HG03457 (cell line): ENCODE results near the gene CERK.

Source experiments
- ATAC-seq: cut with Tn5 transposase; IDR thresholded peaks from one replicate; pipeline ENCODE4 v1.9.1; 2021; ENCODE audit warnings: moderate number of reproducible peaks; ENCODE audit not compliant: unreplicated experiment

The CERK gene

DNA sequence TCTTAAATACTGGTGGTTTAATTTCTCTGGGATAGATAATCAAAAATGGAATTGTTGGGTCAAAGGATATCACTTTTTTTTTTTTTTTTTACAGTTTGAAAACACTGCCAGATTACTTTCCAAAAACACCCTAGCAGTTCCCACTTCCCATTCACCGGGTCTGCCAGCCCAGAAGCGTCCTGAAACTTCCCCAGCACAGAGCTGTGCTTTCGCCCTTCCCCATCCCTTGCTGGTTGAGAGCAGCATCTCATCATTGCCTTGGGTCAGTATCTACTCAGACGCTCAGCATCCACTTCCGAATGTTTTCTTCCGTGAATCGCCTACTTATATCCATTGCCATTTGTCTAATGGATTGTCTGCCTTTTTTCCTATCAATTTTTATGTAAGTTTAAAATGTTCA, 5.5 kb downstream of the CERK start:
- ATAC-seq: no peak

DNA sequence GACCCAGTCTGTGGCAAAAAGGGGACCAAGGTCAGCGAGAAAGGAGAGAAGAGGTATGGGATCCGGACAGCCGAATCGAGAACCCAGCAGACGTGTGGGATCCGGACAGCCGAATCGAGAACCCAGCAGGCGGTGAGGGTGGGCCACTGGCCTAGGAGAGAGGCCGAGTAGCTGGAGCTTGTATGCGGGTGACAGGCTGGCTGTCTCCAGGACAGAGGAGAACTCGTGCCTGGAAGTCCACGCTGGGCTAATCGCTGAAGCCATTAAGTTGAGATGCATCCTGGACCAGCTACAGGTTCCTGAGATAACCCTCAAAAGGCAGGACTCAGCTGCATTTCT, 6.0 kb downstream of the CERK start:
- ATAC-seq: no peak

DNA sequence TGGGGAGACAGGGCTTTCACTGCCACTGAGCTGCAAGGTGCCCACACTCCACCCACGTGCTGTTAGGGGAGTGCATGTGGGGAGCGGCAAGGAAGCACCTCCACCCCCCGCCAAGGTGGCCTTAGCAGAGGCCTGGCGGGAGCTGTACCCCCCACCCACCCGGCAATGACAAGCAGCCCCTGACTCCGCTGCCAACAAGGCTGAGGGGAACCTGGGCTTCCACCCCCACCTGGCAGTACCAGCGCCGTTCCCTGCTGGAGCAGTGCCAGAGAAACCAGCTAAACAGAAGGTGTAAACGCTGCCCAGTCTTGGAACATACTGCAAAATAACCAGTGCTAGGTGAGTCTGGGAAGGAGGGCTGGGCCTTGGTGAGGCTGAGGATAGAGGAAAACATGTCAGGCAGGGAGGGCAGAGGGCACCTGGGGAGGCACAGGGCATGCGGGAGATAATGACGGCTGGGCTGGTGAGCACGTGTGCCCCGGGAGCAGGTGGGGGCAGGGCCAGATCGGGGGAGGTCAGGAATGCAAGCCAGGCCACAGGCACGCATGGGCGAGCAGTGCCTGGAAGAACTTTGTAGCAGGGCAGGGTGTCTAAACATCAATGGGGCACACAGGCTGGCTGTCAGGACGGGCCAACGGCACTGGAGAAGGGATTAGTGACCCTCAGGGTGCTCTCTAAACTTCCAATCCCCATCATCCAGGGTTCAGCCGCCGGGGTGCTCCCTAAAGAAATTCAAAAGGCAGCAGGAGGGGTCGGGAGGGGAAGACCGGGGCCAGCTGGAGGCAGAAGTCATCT, 6.6 kb downstream of the CERK start:
- ATAC-seq: no peak

DNA sequence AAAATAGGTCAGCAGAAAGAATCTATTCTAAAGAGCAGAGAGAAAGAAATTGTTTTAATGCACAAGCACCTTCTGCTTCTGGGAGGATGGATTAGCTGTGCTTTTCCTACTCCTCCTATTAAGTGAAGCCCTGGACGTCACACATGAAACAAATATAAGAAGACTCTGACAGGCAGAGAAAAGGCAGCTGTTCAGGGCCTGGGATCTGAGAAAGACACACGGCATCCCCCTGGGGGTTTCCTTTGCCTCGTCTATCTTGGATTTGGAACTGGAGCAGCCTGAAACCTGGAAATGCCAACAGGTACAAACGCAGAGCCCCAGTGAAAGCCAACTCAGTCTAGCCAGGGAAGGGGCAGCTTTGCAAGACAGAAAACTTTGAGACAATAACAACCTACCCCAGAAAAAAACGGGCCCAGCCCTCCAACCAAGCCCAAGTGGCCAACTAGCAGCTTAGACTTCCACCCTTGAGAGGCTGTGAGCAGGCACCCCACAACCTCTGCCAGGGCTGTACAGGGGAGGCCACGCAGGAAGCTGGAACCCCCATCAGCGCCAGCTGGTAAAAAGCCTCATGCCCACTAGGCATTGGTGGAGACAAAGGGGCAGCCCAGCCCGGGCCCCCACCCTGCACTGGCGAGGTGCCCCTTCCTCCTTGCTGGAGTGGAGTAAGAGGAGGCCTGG, 7.3 kb downstream of the CERK start:
- ATAC-seq: no peak

DNA sequence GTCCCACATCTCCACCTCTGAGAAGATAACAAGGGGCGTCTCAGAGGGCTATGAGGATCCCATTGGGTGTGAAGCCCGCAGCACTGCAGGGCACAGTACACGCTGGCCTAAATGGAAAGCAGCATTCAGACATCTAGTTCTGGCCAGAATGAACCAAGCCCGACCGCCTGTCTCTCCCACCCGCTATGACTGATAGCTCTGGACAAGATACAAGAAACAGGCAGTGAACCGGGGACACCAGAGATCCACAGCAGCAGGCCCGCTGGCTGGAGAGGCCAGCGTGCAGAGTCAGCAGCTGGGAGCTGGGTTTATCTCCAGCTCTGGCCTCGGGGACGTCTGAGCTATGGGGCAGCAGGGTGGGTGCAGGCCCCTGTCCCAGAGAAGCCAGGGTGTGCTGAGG, 9.6 kb downstream of the CERK start:
- no peak for ATAC-seq

DNA sequence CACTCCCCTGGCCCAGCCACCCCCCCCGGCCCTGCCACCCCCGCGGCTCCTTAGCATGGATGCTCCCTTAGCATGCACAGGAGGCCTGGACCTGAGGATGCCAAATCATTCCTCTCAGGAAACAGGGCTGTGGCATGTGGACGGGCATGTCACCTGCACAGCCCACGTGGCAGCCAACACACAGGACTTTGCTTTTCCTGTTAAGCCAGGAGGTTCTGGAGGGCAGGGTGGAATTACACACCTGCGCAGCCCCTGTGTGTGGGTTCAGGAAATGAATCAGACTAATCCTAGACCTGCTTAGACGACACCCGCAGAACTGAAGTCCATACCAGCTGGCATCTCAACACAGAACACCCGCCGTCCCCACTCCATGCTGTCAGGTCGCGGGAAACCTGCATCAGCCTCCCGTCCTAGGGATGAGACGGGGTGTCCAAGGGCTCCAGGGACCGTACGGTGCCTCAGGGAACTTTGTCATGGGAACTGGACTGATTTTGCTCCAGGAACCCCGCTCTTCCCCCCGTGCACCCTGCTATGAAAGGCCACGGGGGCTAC, 10.2 kb downstream of the CERK start:
- ATAC-seq: no peak

DNA sequence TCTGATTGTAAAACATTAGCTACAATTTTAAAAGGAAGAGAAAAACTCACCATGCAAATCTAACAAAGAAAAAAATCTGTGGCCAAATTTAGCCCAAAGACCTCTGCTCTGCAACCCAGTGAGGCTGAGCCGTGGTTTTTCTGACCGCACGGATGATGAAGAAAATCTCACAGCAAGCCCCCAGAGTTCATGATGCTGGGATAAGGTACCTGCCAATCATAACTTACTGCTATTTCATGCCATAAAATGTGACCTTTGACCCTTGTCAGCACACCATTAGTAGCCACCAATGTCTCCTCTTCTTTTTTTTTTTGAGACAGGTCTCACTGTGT, 11.1 kb downstream of the CERK start:
- no peak for ATAC-seq

DNA sequence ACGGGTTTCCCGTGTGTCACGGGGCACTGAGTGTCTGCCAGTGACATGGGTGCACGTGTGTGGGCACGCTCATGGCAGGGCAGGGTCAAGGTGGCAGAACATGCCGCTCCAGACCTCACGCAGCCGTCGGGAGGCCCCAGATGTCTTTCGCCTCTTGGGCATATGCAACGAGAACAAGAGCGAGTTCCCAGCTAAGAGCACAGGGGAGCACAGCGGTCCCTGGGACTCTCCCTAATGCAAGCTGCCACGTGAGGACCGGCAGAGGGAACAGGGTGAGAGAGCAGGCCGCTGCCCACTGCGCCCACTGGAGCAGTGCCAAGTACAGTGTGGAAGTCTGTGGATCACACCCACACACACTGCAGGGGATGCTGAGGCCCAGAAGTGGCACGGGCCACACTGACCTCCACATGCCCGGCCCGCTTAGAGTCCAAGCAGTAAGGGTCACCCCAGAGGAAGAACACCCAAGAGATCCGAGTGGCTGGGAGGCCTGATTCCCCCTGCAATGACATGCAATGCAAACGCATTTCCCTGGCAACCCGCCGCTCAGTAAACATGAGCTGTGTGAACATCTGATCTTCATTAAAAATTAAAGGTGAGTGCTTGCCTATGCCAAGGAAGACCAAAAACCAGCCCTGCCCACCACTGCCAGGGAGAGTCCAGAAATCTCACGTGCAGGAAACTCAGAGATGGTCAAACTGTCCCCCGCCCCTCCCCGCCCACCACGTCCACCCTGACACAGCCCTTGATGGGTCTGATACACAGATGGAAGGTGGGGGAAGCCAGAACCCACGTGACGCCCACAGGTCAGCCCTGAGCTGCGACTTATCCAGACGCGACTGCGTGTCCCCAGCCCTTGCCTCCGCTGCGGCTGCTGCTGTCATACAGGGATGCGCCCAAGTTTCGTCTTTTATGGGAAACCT, 11.7 kb downstream of the CERK start:
- ATAC-seq: no peak

DNA sequence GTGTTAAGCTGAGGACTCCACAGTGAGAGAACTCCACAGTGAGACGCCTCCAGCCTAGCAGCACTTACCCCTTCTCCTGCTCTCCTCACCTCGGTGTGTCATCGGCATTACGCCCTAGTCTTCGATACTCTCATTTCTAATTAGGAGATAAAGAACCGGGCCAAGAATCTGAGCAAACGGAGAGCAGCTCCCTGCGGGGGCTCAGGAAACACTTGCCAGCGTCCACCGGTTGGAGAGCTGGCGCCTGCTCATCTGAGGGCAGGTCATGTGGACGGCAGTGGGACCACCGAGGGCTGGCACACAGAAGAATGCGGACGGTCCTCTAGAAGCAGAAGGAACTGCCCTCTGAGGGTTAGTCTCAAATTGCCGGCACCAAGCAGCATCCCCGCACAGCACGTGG, 13.0 kb downstream of the CERK start:
- no peak for ATAC-seq

DNA sequence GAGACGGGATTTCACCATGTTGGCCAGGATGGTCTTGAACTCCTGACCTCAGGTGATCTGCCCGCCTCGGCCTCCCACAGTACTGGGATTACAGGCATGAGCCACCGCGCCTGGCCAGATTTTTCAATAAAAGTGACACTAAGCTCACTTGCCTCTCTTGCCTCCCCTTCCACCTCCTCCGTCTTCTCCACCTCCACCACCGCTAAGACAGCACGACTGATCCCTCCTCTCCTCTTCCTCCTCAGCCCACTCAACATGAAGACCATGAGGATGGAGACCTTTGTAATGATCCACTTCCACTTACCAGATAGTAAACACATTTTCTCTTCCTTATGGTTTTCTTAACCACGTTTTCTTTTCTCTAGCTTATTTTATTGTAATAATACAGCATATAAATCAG, 14.2 kb downstream of the CERK start:
- ATAC-seq: no peak

DNA sequence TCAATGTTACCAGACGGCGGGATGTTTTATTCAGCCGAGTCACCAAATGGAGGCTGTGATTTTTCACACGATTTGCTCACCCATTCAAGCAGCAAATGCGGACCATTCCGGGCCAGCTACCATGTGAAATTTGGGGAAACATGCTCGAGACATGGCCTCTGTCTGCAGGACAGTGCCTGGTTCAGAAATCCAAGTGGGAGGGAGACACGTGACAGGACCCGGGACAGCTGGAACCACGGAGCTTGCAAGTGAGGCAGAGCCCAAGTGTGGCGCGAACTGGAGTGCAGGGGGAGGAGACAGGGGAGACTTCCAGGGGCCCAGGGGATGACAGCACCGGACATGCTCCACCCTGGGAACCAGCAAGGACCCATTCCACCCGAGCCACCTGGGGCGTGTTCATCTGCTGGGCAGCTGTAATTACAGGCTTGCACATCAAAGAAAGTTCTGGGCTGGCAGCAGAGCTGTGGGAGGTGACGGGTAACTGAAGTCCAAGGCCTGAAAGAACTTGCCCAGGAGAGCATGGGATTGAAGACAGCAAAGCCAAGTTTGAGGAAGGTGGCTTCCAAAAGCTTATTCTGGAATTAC, 16.5 kb downstream of the CERK start:
- ATAC-seq: no peak

DNA sequence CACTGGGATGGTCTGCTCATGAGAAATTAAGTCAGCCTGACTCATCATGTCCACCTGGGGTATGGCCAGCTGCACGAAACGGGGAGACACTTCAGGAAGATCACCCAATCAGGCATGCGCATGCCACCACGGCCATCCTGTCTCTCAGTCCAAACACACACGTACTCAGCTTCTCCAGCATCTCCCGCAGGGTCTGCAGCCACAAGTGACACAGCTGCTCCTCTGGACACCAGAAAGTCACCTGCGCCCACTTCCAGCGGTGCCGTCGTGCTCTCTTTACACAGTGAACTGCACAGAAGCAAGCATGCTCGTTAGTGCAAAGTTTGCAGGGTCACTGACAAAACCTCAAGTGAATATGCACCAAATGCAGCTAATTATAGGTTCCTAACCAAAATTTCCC, 18.1 kb downstream of the CERK start:
- no peak for ATAC-seq

DNA sequence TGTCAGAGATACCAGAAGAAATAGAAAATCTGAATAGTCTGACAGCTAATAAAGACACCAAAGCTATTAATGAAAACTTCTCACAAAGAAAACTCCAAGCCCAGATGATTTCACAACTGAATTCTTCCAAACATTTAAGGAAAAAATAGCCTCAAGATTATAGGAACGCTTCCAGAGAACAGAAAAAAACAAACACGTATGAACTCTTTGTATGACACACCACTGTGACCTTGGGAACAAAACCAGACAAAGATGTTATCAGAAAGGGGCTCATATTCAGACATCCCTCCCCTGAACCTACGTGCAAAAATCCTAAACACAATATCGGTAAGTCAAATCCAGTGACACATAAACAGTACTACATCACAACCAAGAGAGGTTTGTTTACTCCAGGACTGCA, 23.5 kb downstream of the CERK start:
- no peak for ATAC-seq

DNA sequence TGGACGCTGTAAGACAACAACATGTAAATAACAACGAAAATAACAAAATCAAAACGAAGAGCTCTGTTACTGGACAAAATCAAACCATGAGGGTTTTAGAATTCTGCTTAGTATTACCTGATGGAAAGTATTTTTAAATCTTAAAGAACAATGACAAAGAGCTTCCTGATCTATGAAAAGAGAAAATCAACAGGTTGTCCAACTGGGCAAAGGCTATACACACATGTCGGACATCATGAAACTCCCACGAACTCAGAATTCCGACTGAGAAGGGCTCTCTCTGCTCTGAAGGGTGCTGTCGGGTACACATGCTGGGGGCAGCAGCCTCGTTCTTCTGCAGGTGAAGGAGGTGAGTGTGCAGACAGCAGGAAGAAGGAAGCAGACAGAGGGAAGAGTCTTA, 25.8 kb downstream of the CERK start:
- ATAC-seq: no peak

DNA sequence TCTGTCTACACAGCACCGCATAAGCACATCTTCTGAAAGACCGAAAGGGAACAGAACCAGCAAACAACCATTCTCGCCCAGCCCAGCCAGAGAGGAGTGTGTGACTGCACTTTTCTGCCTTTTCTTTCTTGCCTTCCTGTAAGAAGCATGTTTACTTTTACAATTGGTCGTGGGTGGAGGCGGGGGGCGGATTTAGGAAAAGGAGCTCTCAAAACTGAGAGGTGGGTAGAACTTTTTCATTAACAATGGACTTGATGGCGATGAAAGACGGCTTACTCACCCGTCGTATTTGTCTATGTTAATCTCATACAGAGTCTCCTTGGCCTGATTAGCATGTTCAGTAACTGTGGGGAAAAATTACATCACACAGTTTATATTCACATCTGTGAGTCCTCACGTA, 27.2 kb downstream of the CERK start:
- no peak for ATAC-seq

DNA sequence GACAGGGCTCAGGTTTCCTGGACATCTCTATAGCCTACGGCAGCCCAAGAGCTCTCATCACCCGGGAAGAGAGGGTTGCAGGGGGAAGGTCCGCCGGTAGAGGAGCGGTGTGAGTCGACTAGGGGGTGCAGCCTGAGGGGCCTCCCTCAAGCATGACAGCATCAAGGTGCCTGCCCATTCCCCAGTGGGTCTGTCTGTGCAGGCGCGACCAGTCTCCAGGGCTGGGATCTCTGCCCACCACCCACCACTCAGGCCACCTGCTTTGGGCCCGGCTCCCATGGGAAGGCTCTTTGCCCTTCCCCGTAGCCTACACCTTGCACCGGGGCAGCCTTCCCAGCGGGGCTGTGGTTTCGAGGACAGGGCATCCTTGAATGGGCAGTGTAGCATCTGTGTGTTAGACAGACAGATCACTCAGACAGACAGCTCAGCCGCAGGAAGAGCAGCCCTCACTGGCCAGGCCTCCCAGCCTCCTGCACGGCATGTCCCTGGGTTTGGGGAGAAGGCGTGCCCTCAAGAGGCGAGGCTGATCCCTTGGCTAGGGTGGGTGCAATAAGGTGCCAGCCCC, 29.2 kb downstream of the CERK start:
- ATAC-seq: no peak

DNA sequence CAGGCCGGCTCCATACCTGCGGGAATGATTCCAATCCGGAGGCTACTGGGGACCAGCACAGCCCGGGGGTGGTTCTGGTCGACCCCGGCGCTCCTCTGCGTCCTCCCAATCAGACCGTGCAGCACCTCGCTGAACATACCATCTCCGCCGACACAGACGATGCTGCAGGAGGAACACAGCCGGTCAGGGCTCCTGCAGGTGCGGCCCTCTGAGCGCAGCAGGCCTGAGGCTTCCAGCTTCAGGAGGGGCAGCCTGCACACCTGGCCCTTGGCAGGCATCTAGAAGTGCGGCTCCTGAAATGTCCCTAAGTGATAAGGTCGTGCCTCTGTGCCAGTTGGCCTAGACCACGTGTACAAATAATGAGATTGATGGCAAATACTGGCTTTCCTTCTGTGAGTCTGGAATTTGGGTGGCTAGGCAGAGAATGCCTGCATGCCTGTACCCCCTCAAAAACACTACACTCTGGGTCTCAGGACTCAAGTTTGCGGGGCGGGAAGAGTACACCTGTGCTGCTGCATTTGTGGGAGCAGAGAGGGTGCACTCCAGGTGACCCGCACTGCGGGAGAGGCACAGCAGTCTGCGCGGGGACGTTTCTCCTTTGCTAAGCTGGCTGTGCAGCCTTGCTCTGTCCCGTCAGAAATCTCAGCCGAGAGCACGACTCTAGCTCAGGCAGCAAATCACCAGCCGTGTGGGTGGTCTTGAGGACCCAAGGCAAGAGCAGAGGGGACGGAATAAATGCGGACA, 30.1 kb downstream of the CERK start:
- no peak for ATAC-seq

DNA sequence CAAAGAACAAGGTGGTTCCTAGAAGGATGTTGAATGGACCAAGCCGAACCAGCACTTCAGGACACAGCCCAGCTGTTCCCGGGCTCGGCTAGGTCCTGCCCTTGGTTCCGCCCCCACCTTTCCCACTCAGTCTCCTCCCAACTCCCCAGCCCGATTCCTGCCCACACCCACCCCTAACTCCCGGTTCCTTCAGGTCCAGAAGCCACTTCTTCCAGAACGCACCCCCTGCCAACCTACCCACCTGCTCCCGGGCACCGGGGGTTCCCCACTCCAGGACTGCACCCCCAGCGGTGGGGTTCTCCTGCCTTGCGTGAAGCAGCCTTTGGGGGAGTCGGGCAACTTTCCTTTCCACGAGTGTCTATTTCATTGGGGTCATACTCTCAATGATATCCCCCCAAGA, 30.7 kb downstream of the CERK start:
- no peak for ATAC-seq

DNA sequence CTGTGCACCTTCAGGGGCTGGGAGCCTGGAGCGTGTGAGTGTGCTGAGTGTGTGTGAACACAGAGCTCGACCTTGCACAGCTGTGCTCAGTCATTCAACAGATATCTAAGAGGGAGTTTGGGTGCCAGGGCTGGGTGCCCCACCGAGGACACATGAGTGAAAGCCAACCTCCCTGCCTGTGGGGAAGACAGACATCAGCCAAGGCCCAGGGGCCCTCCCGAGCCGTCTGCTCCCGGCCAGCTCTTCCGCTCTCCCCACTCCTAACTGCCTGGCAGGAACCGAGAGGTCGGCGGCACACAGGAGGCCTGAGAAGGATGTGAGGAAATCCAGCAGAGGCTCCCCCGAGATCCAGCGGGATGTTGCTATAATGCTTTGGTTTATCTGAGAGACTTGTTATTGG, 32.0 kb downstream of the CERK start:
- ATAC-seq: no peak

DNA sequence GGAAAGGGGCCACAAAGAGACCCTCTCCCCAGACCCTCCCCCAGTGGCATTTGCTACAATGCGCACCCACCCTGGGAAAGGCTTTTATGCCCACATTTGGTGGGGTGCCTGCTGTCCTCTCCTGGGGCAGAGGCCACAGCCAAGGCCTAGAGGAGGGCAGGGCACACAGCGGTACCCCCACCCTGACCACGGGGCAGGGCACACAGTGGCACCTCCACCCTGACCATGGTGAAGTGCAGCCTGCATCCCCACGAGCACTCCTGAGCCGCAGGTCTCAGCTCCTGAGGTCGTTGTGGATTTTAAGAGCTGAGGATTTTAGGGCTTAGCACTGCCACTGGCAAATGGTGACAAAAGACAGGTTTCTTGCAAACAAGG, 34.1 kb downstream of the CERK start:
- no peak for ATAC-seq
